Left lung (tissue), 10 donors: Measurements from ENCODE around the gene CRYBA2. TPM values are rescaled to one million over a fixed set of nuclear protein-coding genes. Genes with fewer than 3 reads are reported as not detected.

Experiments
- ATAC-seq: fragments of 200-7000 bp; cut with Tn5 transposase; one replicate; pipeline ENCODE4 v1.9.1; 2020; ENCODE audit warnings: moderate library complexity
- DNase-seq, 4 donors: peaks; one replicate each; pipeline ENCODE4 v3.0.0-alpha.2; 2013 to 2020
- H3K27ac ChIP-seq, 2 donors: fragments of 200-600 bp; sonication (generic) in 1 of 2; one replicate each; pipeline versions ENCODE4 v1.5.0 to v1.8.0; 2020 to 2021
- H3K27me3 ChIP-seq, 2 donors: fragments of 200-600 bp; sonication (generic) in 1 of 2; one replicate each; pipeline versions ENCODE4 v1.5.0 to v1.8.0; 2020 to 2021
- H3K36me3 ChIP-seq, 2 donors: fragments of 200-600 bp; sonication (generic) in 1 of 2; one replicate each; pipeline versions ENCODE4 v1.5.0 to v1.8.0; 2020 to 2021
- H3K4me1 ChIP-seq, 2 donors: fragments of 200-600 bp; one replicate each; pipeline ENCODE4 v1.8.0; 2021
- H3K4me3 ChIP-seq, 2 donors: fragments of 200-600 bp; sonication (generic) in 1 of 2; one replicate each; pipeline versions ENCODE4 v1.5.0 to v1.8.0; 2020 to 2021; ENCODE audit warnings: mild to moderate bottlenecking in 1 of 2
- H3K9me3 ChIP-seq, 2 donors: fragments of 200-600 bp; sonication (generic) in 1 of 2; one replicate each; pipeline versions ENCODE4 v1.5.0 to v1.8.0; 2020 to 2021
- intact Hi-C, 2 donors: fragments of 100-400 bp; cut with DNase I; formaldehyde crosslinking; loops; one replicate each; pipeline versions ENCODE4 v1.11.2 to v1.14.2; 2022
- polyA plus RNA-seq, 6 donors: library from polyadenylated mRNA; unstranded; fragments of 120-200 nt; gene quantifications; one replicate each; pipeline ENCODE4 v1.2.1, GENCODE V29; 2013; ENCODE audit not compliant: insufficient read length in 6 of 6
- total RNA-seq, 2 donors: library from RNA; stranded (reverse); fragmentation: NEBNext Ultra II Directional; extraction: Animal tissue kit (Norgen Biotek cat#: 25700); gene quantifications; one replicate each; pipeline ENCODE4 v1.2.1, GENCODE V29; 2021
- TF ChIP-seq, protein P1 (sequence below), 2 donors: fragments of 200-600 bp; sonication (generic) in 1 of 2; IDR thresholded peaks; one replicate each; pipeline versions ENCODE4 v1.5.0 to v1.8.0; 2021; ENCODE audit warnings: antibody characterized with exemption in 2 of 2
- donor health status: DM: no; HTN: yes; CAD: no.
- donor health status: DM: no; HTN: no; CAD: no.

Gene CRYBA2
- total and polyA plus RNA-seq, 8 donors: 0.22 TPM; not detected in 7

DNA sequence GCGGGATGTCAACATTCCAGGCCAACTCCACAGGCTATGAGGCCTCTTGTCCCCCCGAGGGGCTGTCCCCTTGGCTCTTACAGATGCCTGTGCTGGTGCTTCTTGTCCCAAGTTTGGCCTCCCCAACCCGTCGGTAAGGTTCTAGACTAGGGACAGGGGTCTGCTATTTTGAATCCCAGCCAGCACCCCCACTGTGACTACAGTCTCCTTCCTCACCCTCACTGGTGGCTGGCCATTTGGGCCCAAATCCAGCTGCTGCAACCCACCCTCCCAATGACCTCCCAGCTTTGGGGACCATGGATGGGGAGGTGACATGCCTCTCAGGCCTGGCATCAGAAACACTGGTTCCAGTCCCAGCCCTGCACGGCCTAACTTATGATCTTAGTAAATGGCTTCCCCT is 29.4 kb upstream of the CRYBA2 start:
- TF ChIP-seq, protein P1, sequence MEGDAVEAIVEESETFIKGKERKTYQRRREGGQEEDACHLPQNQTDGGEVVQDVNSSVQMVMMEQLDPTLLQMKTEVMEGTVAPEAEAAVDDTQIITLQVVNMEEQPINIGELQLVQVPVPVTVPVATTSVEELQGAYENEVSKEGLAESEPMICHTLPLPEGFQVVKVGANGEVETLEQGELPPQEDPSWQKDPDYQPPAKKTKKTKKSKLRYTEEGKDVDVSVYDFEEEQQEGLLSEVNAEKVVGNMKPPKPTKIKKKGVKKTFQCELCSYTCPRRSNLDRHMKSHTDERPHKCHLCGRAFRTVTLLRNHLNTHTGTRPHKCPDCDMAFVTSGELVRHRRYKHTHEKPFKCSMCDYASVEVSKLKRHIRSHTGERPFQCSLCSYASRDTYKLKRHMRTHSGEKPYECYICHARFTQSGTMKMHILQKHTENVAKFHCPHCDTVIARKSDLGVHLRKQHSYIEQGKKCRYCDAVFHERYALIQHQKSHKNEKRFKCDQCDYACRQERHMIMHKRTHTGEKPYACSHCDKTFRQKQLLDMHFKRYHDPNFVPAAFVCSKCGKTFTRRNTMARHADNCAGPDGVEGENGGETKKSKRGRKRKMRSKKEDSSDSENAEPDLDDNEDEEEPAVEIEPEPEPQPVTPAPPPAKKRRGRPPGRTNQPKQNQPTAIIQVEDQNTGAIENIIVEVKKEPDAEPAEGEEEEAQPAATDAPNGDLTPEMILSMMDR (IDR thresholded peaks at IDR 0.05): no peak
- no peaks in the 10 kb centered on the region for H3K36me3 ChIP-seq
- no peaks in the 10 kb centered on the region for H3K4me1 ChIP-seq
- H3K4me3 ChIP-seq: no peak overlapping the region
- H3K9me3 ChIP-seq: no peaks in the 10 kb centered on the region
- ATAC-seq (no peak), DNase-seq (peak in 1 of 4 donors; percentile 15)
- H3K27ac ChIP-seq: no peak overlapping the region
- H3K27me3 ChIP-seq: peaks cover 0 to 12% of the 10 kb centered on the region in 2 donors
- intact Hi-C loops: no loop called here

DNA sequence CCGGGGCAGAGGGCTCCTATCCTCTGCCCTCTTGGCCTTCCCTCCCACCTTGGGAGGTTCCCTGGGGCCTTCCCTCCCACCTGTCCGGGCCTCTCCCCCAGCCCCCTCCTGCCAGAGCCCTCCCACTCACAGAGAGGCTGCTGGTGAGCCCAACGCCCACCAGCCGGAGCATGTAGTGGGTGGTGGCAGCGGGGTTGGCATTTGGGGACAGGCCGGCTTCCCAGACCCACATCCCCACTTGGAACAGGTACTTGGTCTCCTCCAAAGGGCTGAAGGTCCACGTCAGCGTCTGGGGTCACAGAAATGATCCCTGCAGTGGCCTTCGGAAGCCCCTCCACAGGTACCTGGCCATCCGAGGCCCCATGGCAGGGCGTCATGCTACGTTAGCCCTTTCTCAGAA is 28.8 kb upstream of the CRYBA2 start:
- Histone ChIP-seq H3K4me1 (no peaks in the 10 kb centered on the region), H3K4me3 (no peak overlapping the region), H3K36me3 (no peaks in the 10 kb centered on the region), H3K27me3 (peaks cover 0 to 12% of the 10 kb centered on the region in 2 donors), H3K9me3 (no peaks in the 10 kb centered on the region), H3K27ac (no peak overlapping the region)
- DNase-seq: no peak
- intact Hi-C loops: no loop called here
- no peak for ATAC-seq
- TF ChIP-seq, protein P1 (IDR thresholded peaks at IDR 0.05): no peak

DNA sequence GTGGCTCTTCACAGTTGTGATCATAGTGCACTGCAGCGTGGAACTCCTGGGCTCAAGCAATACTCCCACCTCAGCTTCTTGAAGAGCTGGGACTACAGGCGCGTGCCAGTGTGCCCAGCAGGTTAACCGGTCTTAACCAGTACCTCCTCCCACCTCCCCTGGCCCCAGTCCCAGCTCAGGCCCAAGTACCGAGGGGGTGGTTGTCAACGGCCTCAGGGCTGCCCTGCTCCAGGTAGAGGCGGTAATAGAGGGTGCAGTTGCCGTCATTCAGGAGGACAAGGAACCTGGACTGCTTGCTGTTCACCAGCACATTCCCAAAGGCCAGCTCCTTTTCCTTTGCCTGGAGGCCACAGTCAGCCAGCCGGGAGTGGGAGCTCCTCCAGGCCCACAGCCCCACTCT is 28.4 kb upstream of the CRYBA2 start:
- peaks cover 0 to 12% of the 10 kb centered on the region in 2 donors for H3K27me3 ChIP-seq
- H3K9me3 ChIP-seq: no peaks in the 10 kb centered on the region
- no peaks in the 10 kb centered on the region for H3K4me1 ChIP-seq
- H3K27ac ChIP-seq: no peak overlapping the region
- no peak overlapping the region for H3K4me3 ChIP-seq
- no peaks in the 10 kb centered on the region for H3K36me3 ChIP-seq
- TF ChIP-seq, protein P1 (IDR thresholded peaks at IDR 0.05): no peak
- peak; percentile 77 for ATAC-seq
- DNase-seq: peak in 1 of 4 donors; percentile 50
- intact Hi-C loops: no loop called here

DNA sequence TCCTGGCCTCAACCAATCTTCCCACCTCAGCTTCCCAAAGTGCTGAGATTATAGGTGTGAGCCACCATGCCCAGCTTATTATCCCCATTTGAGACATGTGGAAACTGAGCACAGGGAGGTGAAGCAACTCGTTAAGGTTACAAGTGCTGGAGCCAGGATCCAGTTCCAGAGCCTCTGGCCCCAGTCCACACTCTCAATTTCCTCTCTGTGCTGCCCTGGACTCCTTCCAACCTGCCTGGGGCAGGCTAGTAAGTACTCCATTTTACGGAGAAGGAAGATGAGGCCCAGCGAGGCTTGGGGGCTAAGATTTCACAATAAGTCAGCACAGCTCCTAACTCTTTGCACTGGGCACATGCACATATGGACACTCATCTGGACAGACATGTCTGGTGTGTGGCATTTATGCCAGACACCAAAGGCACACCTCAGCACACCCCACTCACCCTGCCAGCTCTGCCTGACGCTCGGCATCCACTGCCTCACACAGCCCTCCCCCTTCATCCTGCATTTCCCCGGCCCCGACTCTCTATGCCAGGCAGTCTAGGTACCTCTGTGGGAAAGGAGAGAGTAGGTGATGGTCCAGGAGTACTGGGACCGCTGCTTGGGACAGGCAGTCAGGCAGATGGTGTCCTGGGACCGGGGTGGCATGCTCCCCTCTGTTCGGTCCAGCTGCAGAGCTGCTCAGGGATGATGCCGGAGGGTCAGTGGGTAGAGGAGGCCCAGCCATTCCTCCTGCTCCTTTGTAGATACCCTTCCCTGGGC is 27.6 kb upstream of the CRYBA2 start:
- intact Hi-C loops: no loop called here
- no peaks in the 10 kb centered on the region for H3K9me3 ChIP-seq
- TF ChIP-seq, protein P1 (IDR thresholded peaks at IDR 0.05): no peak
- H3K4me3 ChIP-seq: no peak overlapping the region
- H3K4me1 ChIP-seq: no peaks in the 10 kb centered on the region
- H3K36me3 ChIP-seq: no peaks in the 10 kb centered on the region
- ATAC-seq: peak; percentile 54
- H3K27me3 ChIP-seq: peaks cover 0 to 10% of the 10 kb centered on the region in 2 donors
- H3K27ac ChIP-seq: no peak overlapping the region
- DNase-seq: no peak

DNA sequence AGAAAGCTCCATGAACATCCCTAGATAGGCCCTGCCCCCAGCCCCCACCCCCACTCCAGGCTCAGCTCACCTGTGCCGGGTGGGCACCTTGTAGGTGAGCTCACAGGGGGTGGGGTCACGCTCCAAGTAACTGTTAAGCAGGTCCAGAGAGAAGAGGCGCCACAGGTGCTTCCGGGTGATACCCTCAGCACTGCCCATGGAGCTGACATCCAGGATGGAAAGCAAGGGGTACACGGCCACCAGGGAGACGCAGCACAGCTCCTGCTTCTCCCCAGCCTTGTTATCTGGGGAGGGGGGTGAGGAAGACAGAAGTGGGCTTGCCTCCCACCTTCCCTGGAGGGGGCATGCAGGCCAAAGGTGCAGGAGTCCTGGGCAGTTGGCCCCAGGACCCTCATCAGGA is 26.2 kb upstream of the CRYBA2 start:
- H3K27me3 ChIP-seq: peaks cover 0 to 7% of the 10 kb centered on the region in 2 donors
- no peaks in the 10 kb centered on the region for H3K9me3 ChIP-seq
- intact Hi-C loops: no loop called here
- ATAC-seq (no peak), DNase-seq (no peak)
- no peaks in the 10 kb centered on the region for H3K4me1 ChIP-seq
- TF ChIP-seq, protein P1 (IDR thresholded peaks at IDR 0.05): no peak
- no peak overlapping the region for H3K27ac ChIP-seq
- no peaks in the 10 kb centered on the region for H3K36me3 ChIP-seq
- H3K4me3 ChIP-seq: no peak overlapping the region
